Fibroblast of skin of right quadriceps (primary cell): ENCODE results near the gene KMT2C.
A peak's percentile ranks its signal among the peaks of the same experiment; 100 is the strongest.
"Not testable (repeated sequence)": the region's sequence is repeated elsewhere in the genome, so short reads cannot be mapped to it uniquely, and the experiment has no call there.

ENCODE experiments used
- DNase-seq: peaks from one replicate; pipeline ENCODE4 v3.0.0-alpha.2; 2013

The KMT2C gene

GRCh38 chr7:152441168-152441567 lies 5.4 kb upstream of the KMT2C start:
- not testable (repeated sequence) for DNase-seq

GRCh38 chr7:152438017-152438416 lies 2.2 kb upstream of the KMT2C start:
- not testable (repeated sequence) for DNase-seq

- not testable (repeated sequence) for DNase-seq
These were observed 1.2 kb upstream of the KMT2C start for GRCh38 chr7:152436931-152437575.

GRCh38 chr7:152436111-152436930 lies 518 bp upstream of the KMT2C start:
- DNase-seq, result peak; percentile 94

GRCh38 chr7:152434511-152435383 lies 1.1 kb downstream of the KMT2C start:
- DNase-seq, result peak; percentile 28

GRCh38 chr7:152433721-152434490 lies 1.9 kb downstream of the KMT2C start:
- peak; percentile 40 for DNase-seq

- DNase-seq, result not testable (repeated sequence)
These were observed 3.1 kb downstream of the KMT2C start for GRCh38 chr7:152432735-152433134.

- DNase-seq, result no peak
These were observed 4.9 kb downstream of the KMT2C start for GRCh38 chr7:152430854-152431253.

- not testable (repeated sequence) for DNase-seq
These were observed 5.7 kb downstream of the KMT2C start for GRCh38 chr7:152430118-152430517.

- DNase-seq, result peak; percentile 38
These were observed 11.3 kb downstream of the KMT2C start for GRCh38 chr7:152424348-152425108.

- no peak for DNase-seq
These were observed 11.8 kb downstream of the KMT2C start for GRCh38 chr7:152423991-152424347.

GRCh38 chr7:152423171-152423570 lies 12.6 kb downstream of the KMT2C start:
- DNase-seq, result not testable (repeated sequence)

- DNase-seq, result not testable (repeated sequence)
These were observed 14.9 kb downstream of the KMT2C start for GRCh38 chr7:152420950-152421349.

GRCh38 chr7:152419473-152420429 lies 16.1 kb downstream of the KMT2C start:
- no peak for DNase-seq

GRCh38 chr7:152414779-152415178 lies 21.0 kb downstream of the KMT2C start:
- DNase-seq, result no peak

GRCh38 chr7:152411389-152411788 lies 24.4 kb downstream of the KMT2C start:
- no peak for DNase-seq

GRCh38 chr7:152406491-152406890 lies 29.3 kb downstream of the KMT2C start:
- no peak for DNase-seq

- DNase-seq, result not testable (repeated sequence)
These were observed 29.8 kb downstream of the KMT2C start for GRCh38 chr7:152406030-152406429.

GRCh38 chr7:152403726-152404125 lies 32.1 kb downstream of the KMT2C start:
- DNase-seq, result no peak
